Fibroblast of skin of abdomen (primary cell): ENCODE data around the gene IL12RB2.
A peak's percentile ranks its signal among the peaks of the same experiment; 100 is the strongest.
"Not testable (repeated sequence)": the region's sequence is repeated elsewhere in the genome, so short reads cannot be mapped to it uniquely, and the experiment has no call there.

Experiments
- DNase-seq: peaks from one replicate; pipeline ENCODE4 v3.0.0-alpha.2; 2013

The IL12RB2 gene

GRCh38 chr1:67431869-67432578 lies 124.4 kb downstream of the IL12RB2 start:
- no peak for DNase-seq

- DNase-seq: no peak
Observed at GRCh38 chr1:67432745-67433144, 125.1 kb downstream of the IL12RB2 start.

- no peak for DNase-seq
Observed at GRCh38 chr1:67433837-67434236, 126.2 kb downstream of the IL12RB2 start.

DNA sequence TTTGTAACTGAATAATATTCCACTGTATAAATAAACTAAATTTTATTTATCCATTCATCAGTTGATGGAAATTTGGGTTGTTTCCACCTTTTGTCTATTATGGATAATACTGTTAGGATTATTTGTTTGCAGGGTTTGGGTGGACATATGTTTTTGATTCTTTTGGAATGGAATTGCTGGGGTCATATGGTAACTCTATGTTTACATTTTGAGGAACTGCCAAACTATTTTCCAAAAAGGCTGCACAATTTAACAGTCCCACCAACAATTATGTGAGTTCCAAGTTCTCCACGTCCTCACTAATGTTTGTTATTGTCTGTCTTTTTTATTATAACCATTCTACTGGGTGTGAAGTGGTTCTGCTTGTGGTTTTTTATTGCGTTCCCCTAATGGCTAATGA lies 126.8 kb downstream of the IL12RB2 start:
- peak; percentile 59 for DNase-seq

- no peak for DNase-seq
Observed at GRCh38 chr1:67436511-67437055, 128.9 kb downstream of the IL12RB2 start.

- no peak for DNase-seq
Observed at GRCh38 chr1:67437961-67438360, 130.3 kb downstream of the IL12RB2 start.

DNA sequence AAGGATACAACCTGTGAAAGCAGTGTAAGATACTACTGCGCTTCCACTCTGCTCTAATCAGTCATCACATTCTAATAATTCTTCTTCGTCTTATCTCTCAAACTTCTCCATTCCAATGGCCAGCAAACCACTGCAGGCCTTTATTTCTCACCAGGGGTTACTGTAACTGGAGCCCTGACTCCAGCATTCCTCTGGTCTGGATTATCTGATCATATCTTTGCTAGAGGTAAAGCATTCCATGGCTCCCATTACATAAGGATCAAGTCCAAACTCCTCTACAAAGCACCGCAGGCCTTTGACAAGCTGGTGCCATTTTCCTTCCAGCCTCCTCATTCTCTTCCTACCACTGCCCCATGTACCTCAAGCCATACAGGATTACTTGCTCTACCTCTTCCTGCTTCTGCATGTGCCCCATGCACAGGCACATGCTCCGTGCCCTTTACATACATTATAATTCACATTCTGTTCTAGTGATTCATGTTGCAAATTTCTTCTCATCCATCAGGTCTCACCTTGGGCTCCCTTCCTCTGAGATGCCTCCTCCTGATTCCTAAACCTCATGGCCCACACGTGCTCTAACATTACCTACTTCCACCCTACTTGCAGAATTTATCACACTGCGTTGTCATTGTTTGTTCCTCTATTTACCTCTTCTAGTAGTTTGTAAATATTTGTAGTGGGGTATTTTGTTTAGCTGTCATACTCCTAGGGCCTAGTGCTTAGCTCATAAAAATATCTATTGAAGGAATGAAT lies 131.8 kb downstream of the IL12RB2 start:
- DNase-seq: no peak

DNA sequence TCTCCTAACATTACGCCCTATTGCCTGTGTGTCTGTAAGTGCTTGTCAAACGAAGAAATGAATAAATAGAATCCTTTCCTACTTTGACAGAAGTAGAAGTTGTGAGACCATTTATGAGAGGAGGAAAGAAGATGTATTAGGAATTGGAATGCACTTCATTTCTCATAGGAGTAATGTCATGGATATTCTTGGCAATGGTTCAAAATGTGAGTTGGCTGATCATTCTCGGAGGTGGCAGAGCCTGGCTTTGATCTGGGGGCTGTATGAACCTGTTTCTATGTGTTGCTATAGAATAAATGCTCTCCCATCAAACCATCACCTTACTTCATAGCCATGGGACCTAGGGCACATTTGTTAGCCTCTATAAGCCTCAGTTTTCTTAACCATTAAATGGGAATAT lies 132.7 kb downstream of the IL12RB2 start:
- no peak for DNase-seq

- peak; percentile 51 for DNase-seq
Observed at GRCh38 chr1:67441183-67441582, 133.5 kb downstream of the IL12RB2 start.

- no peak for DNase-seq
Observed at GRCh38 chr1:67441739-67442281, 134.1 kb downstream of the IL12RB2 start.

DNA sequence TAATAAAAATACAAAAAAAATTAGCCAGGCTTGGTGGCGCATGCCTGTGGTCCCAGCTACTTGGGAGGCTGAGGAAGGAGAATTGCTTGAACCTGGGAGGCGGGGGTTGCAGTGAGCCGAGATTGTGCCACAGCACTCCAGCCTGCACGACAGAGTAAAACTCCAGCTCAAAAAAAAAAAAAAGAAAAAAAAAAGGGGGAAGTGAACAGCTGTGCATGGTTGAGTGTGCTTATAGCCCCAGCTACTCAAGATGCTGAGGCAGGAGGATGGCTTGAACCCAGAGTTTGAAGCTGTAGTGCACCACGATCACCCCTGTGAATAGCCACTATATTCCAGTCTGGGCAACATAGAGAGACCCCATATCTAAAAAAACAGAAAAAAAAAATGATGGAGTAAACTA lies 138.3 kb downstream of the IL12RB2 start:
- not testable (repeated sequence) for DNase-seq
